HG03439 (cell line): Measurements from ENCODE around the gene ST8SIA1.
"Not testable (repeated sequence)": the region's sequence is repeated elsewhere in the genome, so short reads cannot be mapped to it uniquely, and the experiment has no call there.

Source experiments
- ATAC-seq: cut with Tn5 transposase; IDR thresholded peaks from one replicate; pipeline ENCODE4 v1.9.1; 2021; ENCODE audit warnings: mild to moderate bottlenecking, moderate library complexity; ENCODE audit not compliant: unreplicated experiment

Gene ST8SIA1

DNA sequence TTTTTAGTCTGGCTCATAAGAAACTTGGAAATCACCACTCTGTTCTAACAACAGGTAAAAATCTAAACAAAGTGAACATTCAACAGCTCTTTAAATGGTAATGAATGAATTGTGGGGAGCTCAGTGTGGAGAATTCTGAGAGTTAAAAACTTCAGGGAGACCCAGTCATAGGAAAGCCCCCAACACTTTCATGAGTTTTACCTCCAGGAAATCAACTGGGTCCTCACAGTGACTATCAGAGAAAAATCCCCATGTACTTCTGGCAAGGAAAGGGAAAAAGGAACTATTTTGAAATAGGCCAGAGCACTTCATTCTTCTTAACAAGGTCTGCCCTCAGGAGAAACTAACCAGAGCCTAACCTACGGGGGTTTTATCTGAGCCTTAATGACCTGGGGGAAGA, 153.8 kb downstream of the ST8SIA1 start:
- ATAC-seq = no peak

GRCh38 chr12:22173177-22173576, 161.3 kb downstream of the ST8SIA1 start:
- ATAC-seq = no peak

DNA sequence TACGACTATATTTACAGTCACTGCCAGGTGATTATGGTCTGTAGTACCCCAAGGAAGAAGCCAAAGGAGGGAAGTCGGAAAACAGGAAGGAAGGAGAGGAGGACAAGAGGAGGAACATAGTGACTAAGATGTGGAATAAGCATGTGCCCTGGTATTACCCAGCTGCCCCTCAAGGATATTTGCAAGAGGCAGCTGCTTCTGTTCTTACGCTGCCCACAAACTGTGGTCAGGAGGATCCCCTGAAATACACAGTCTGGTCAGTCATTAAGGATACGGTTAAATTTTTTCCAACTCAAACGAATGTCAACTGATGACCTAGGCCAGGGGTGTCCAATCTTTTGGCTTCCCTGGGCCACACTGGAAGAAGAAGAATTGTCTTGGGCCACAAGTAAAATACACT, 162.0 kb downstream of the ST8SIA1 start:
- no peak for ATAC-seq

GRCh38 chr12:22169376-22169775, 165.1 kb downstream of the ST8SIA1 start:
- ATAC-seq = no peak

- ATAC-seq = no peak
Measured at GRCh38 chr12:22164139-22164538, 170.4 kb downstream of the ST8SIA1 start.

- ATAC-seq = no peak
Measured at GRCh38 chr12:22163594-22163993, 170.9 kb downstream of the ST8SIA1 start.

DNA sequence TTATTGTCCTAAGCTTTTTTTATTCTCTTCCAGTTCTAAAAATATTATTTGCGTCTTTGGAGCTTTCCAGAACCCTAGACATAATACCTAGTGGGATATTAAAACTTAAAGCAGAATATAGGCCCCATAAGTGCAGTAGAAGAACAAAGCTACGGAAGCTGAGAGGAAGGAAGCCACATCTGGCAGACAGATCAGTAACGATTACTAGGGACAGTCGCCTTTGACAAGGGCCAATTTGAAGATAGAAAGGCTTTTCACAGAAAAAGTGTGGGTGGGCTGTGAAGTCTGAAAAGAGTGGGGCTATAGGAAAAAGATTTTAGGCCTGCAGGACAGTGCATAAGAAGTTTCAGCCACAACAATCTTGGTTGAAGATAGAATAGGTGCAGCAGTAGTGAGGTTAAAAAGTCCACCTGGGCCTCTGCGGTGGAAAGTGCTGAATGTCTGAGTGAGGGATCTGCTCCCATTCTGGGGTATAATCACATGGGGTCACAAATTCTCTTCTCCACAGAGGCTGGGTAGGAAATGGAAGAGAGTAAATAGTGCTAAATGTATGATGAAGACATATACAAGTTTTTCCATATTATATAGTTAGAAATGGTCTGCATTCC, 174.0 kb downstream of the ST8SIA1 start:
- ATAC-seq = no peak

DNA sequence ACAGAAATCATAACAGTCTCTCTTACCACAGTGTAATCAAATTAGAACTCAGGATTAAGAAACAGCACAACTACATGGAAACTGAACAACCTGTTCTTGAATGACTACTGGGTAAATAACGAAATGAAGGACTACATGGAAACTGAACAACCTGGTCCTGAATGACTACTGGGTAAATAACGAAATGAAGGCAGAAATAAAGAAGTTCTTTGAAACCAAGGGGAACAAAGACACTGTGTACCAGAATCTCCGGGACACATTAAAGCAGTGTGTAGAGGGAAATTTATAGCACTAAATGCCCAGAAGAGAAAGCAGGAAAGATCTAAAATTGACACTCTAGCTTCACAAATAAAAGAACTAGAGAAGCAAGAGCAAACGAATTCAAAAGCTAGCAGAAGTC, 185.2 kb downstream of the ST8SIA1 start:
- not testable (repeated sequence) for ATAC-seq

- not testable (repeated sequence) for ATAC-seq
Measured at GRCh38 chr12:22146686-22147085, 187.8 kb downstream of the ST8SIA1 start.
